Measurements from ENCODE around the gene FYN.

The FYN gene

DNA sequence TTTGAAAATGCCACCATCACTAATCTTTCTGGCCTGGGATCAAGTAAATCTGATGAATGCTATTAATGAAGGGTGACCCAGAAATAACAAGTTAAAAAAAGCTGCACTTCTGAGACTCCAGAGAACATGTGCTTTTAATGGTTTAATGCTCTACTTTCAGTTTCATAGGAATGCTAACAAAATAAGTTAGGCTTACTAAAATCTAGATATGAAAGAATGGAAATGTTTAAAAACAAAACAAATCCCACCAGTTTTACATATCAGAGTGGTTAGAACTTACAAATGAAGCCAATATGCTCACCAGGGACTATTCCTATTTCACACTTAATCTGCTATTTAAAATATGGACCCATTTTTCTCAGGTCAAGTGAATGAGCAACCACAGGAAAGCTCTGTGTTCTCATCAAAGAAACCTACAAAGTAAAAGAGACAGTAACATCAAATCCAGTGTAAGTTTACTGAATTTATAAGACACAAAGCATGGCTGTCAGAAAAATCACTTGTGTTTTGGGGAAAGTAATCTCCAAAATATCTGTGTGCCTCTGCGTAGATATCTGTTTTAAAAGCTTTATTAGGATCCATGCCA, 40.3 kb downstream of the FYN start:
- no peak for DNase-seq (ENCODE audit: low read depth in 2 of 2)

DNA sequence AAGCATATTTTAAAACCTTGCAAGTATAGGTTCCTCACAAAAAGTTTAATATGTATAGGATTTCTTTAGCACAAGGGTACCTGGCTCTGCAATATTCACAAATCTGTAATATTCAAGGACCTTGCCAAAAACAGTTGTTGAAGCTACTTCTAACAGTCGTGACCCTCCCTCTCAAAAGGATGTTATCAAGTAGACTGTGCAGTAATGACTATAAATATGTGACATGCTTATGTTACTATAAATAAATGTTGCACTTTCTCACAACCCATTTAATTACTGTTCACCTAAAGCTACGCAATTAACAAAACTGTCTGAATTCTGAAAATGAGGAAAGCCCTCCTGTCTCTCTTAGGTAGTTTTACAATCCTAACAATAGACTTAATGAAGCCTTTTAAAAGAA, 41.8 kb downstream of the FYN start:
- DNase-seq (ENCODE audit: low read depth in 2 of 2): no peak

DNA sequence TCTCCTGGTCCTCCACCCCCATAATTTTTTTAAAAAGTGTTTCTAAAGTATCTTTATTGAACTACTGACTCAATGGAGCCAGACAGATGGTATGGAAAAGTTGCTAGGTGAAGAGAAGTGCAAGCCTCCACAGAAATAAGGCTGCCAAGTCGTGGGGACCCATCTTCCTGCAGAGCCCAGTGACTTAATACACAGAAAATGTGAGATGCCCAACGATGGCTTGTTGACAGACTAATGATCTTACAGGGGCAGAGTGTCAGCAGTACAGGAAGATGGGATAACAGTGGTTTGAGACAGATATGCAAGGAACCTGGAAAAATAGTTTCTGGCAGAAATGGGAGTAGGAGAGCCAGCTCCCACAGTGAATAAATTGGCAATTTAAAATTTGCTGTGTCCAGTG, 43.3 kb downstream of the FYN start:
- DNase-seq (ENCODE audit: low read depth in 2 of 2): no peak

DNA sequence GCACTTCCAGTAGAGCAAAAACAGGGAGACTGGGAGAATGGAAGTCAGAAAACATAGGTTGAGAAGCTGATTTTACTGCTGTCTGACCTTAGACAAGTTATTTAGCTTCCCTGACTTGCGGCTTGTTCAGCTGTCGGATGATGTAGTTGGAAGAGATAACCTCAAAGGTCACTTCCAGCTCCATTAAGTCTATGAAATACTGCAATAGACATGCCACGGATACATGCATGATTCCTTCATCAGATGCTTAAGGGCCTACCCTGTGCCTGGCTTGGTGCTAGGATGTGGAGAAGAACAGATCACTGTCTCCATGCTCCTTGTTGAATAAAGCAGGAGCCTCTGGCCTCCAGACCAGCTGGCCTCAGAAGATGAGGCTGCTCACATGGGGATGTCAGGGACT, 43.7 kb downstream of the FYN start:
- DNase-seq (ENCODE audit: low read depth in 2 of 2): no peak

DNA sequence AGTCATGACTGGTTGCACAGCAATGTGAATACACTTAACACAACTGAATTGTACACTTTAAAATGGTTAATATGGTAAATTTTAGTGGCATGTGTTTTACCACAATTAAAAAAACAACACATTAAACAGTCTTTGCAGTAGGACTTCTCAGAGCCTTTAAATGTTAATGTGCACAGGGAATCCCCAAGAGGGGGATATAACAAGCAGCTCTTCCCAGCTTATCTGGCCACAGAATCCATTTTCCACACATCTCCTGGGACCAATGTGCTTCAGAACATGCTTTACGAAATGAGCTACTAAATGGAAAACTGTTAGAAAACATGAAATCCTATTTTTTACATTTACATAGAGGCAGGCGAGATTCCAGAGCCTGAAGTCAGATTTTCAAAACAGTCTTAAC, 44.4 kb downstream of the FYN start:
- no peak for DNase-seq (ENCODE audit: low read depth in 2 of 2)

DNA sequence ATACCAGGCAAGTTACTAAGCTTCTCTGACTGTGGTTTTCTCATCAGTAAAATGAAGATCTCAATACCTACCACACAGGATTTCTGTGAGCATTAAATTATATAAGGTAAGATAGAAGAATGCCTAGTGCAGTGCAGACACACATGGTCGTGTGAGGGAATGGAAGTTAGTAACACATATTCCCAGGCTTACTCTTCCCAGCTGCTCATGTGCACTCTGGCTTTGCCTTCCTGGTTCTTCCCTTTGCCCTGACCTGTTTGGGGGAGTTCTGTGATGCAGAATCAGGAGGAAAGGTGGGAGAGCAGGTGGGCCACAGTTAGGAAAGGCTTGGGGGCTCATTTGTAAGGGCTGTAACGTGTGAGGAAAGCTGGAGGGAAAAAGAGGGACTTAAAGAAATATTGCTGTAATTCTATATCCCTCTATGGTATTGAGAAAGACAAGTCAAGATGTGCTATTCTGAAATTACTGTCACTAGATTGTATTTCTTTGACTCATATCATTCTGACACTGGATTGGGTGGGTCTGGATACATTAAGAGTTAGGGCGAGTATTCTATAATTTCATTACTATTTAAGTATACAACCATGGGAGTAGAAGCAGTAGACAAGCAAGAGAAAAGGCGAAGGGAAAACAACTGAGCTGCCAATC, 47.7 kb downstream of the FYN start:
- DNase-seq (ENCODE audit: low read depth in 2 of 2): no peak

DNA sequence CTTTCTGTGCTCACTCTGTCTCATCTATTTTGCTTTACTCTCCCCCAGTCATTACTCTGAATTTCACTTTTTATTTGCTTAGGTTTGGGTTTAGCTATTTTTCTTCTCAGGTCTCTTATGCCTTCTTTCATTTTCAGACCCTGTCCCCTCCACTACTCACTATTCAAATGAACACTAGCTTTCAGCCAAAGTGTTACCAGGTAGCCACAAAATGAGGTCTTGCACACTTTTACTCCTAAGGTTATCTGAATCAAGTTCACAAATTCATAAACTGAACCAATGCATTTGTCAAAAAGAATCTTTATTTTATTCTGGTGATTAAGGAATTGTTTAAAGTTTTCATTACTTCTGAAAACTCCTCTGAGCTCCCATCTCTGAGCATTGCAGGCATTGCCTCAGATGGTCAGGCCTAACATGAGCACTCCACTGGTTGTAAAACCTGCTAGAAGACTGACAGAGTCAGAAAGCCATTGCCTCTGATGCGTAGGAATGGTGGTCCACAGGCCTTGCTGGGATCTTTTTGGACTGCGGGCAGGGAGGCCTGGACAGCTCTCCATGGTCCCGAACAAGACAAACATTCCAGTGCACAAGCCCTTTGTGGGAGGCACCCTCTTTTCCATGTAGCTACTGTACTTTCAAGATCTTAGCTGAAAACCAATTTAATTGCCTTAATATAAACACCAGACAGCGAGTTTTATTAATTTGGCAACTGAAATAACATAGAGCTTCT, 48.5 kb downstream of the FYN start:
- DNase-seq (ENCODE audit: low read depth in 2 of 2): no peak

DNA sequence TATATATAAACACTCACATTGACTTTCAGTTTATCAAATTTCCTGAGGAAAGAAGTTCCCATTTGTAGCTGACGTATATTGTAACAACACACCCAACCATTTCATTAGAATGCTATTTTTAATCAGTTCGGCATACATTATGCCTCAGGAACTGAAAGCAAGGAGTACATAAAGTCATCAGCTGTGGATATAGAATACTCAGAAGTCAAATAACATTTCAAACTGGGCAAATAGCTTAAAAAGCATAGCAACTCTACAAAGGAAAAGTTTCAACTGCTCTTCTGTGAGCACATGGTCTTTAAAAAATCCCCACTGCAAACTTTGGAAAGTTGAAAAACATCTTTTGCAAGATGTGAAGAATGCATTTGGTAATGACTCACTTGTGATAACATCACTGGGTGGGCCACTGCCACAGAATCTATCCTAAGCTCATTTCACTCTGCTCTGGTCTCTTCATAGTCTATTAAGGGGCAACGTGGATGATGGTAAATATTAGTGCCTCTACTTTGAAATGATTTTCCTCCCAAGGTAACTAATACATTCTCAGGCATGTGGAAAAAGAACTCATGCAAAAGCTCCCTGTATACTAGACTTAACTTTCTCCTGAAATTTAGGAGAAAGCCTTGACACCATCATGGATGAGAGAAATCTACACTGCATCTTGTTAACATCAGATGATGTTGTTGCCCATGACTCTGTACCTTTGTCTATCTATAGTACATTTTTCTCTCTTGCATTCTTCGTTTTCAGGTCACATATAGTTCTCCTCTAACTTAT, 49.2 kb downstream of the FYN start:
- DNase-seq (ENCODE audit: low read depth in 2 of 2): no peak

DNA sequence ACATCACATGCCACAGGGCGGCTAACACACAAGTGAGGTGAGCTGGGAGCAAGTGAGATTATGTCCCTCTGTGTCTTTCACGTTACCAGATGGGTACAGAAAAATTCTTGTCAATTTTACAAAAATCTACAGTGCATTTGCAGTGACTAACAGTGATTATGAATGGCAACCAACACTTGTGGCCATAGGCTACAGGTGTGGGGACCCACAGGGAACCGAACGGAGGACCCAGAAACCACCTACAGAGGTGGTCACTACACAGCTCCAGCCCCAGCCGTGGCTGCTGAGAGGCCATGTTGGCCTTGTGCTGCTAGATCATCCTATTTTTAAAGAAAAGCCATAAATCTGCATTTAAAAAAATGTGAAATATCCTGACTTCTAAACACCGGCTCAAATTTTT, 50.2 kb downstream of the FYN start:
- DNase-seq (ENCODE audit: low read depth in 2 of 2): no peak

DNA sequence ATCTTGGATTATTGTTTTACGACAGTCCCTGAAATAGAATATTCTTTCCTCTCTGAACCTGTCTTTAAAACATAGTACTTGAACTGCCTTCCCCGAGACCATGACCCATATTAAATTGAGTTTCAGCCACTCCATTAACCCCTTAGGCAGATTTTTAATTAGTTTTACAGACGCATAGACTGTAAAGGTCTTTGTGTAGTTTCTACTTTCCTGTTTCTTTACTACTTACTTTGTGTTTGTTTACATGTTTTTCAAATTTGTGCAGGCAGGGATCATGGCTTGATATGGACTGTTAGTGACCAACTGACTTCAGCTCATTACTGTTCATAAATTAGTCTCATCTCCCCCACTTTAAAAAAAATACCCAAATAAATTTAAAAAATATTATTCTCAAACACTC, 53.8 kb downstream of the FYN start:
- no peak for DNase-seq (ENCODE audit: low read depth in 2 of 2)

DNA sequence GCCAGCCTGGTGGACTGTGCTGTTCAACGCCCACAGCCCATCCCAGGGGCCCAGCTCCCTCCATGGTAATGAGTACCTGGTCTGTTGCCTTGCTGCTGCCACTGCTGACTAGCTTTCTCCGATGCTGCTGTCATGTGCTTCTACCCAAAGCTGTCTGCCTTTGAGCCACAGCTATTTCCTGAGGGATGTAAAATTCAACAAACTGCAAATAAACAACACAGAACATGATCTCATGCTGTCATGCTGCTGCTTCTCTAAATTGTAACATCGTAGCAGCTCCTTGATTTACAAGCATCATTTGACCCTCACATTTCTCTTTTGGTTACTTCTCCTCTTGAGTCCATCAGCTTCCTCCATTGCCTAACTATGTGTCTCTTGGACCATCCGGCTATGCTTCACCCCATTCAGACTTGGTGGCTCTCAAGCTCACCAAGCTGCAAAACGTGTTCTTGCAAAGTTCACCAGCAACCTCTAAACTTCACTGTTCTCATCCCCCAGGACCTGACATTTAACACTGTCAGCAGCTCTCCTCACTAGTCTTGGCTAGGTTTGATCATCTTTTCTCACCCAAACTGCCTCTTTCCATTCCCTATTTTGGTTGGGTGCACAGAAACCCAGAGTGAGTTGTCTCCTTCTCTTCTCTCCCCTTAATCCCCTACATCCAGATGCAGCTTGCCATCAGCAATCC, 54.6 kb downstream of the FYN start:
- DNase-seq (ENCODE audit: low read depth in 2 of 2): no peak

DNA sequence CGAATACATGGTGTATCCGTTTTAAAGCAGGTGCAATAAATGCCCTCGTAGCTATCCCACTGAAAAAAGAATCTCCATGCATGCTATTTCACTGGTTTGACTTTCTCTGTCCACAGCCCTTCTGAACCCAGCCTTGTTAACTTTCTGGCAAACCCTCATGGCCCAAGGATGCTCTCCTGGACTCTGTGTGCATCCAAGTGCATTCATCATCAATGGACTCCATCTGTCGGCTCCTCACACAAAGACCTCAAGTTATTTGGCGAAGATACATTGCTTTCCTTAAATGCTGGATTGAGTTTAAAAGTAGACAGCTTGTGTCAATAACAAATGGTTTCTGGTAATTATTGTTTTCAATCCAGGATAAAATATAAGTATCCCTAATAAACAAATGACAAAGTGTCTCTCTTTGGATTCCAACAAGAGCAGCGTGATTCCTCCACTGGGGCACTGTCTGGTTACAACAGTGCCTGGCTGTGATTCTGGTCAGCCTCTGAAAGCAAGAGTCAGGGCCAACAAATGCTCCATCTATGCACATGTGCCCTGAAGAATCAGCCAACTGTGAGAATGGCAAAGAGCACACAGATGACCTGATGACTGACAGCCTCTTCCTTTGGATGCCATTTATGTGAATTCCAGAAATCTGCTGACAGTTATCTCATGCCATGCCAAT, 55.7 kb downstream of the FYN start:
- no peak for DNase-seq (ENCODE audit: low read depth in 2 of 2)

DNA sequence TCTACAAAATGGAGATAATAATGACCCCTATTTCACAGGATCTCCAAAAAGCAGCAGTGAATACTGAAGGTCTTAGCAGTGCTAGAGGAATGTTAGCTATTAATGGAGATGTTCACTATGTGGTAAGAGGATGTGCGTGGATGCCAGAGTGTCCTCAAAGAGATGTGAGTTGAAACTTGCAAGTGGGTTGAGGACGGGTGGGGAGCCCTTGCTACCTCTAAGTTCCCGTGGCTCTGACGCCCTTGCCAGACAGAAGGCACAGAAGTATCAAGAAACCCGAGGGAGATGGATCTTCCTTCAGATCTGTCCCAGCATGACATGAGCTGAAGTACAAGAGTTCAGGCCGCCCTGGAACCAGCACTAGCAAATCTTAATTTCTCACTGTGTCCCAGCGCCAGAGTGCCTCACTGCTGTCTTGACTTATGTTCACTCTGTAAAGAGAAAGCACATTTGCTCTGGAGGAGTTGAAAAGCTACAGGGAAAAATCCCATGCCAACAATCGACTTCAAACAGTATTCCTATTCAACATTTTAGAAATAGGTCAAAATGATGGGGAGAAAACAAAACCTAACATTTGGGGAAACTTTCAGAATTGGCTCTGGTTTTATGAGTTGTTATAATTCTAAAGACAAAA, 59.5 kb downstream of the FYN start:
- no peak for DNase-seq (ENCODE audit: low read depth in 2 of 2)

DNA sequence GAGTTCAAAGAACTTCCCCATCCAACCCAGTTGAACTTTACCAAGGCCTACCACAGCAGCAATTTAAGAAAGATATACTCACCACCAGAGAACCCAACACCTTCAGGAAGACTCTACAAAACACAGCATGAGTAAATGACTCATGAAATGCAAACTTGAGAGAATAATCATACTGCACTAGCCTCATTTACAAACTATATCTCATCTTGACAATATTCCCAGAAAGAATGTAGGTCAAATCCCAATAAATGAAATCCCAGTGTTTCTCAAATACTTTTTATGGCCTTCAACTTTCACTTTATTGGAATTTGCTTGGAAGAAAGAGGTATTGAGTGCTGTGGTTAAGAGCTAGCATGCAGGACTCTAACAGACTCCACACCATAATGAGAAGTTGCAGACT, 60.0 kb downstream of the FYN start:
- DNase-seq (ENCODE audit: low read depth in 2 of 2): no peak

DNA sequence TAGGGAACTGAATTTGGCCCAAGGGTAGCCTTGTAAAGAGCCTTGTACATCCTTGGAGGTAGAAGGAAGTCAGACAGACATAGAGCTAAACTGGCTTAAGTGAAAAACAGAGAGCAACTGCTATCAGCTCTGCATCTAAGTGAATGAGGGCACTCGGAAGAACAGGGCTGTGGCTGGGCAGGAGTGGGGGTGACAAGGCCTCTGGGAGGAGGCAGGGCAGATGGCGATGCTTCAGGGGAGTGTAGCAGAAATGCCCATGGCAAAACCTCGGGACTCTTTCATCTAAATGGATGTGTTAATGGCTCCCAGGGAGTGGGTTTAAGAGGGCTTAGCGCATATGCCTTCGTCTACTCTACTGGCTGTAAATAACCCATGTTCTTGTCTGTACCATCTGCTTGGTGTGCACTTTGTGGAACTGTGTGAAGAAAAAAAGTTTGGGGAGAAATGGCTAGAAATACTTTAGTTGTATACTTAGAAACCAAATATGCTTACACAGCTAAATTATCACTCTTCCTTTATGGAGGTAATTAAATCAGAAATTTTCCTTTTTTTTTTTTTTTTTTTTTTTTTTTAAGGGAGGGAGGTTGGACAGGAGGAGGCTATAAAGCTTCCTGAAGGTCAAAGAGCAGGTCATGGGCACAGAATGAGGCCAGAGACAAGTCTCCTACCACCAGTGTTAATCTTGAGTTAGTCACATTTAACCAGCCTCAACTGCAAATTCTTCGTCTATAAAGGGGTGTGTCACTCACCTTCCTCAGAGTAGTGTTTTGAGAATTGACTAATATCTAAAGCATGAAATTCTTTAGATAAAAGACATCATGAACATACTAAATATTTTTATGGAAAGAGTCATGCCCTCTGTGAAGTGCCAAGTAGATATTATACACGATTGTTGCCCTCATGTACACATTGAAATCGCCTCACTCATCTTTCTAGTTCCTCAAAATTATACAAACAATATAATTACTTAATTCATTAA, 60.9 kb downstream of the FYN start:
- no peak for DNase-seq (ENCODE audit: low read depth in 2 of 2)

DNA sequence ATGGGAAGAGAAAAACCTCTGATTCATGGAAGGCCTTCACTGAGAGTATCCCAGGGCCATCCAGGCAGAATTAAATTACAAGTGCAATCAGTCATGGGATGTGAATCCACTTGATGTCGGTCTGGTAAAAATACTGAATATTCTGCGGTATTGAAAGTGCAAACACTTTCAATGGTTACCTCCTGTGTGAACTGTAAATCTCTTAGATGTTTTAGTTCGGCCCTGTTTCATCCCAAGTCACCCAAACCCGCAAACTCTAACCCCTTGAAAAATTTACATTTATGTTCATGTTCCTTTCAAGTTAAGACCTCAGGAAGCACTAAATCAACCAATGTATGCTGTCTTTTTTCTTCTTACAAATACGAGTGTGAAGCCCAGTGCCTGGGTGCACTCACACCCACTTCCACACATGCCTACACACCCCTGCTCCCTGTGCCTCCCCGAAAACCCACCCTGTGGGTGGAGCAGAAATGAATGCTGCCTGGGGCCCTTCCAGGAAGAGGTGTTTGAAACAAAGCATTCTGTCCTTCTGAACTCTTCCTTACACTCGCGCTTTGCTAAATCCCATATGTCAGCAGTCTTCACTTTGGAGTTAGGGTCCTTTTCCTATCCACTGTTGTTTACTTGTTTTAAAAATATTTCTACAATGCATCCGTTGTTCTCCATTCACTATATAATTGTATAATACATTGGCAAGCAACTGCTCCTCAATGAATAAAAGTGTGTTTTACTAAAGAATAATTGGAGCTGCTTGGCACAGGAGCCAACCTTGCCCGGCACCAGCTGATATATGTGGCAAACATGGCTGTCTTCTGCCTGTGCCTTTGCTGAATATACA, 62.7 kb downstream of the FYN start:
- DNase-seq (ENCODE audit: low read depth in 2 of 2): no peak

DNA sequence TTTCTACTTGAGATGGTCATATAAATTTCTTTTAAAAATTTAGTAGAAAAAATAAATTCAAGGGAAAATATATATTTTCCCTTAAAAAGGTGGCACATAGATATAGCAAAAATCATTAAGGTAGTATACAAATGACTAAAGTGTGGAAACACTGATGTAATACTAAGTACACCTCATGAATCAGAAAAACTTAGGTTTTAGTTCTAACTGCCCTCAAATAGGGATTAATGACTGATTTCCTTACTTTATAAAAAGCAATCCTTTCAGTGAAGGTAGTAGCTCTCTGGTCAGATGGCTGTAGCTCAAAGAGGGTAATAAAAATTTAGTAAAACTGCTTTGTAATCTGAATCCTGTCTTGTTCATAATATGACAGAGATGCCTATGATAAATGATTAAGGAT, 63.5 kb downstream of the FYN start:
- no peak for DNase-seq (ENCODE audit: low read depth in 2 of 2)

DNA sequence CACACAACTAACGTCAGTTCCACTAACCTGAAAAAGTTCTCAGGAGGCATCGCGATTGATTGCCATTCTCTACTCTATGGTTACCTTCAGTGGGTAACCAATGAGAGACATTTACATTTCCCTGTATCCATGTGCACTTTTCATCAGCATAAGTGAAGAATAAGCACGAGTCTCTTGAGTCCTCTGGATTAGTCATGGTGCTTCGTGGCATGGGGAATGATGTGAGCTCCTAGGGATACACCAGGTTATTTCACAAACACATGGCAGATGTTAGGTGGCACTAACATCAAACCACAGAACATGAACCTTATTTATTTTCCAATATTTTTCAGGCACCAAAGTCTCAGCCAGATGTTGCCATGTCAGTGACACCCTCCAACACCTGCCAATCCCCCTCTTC, 64.0 kb downstream of the FYN start:
- no peak for DNase-seq (ENCODE audit: low read depth in 2 of 2)

DNA sequence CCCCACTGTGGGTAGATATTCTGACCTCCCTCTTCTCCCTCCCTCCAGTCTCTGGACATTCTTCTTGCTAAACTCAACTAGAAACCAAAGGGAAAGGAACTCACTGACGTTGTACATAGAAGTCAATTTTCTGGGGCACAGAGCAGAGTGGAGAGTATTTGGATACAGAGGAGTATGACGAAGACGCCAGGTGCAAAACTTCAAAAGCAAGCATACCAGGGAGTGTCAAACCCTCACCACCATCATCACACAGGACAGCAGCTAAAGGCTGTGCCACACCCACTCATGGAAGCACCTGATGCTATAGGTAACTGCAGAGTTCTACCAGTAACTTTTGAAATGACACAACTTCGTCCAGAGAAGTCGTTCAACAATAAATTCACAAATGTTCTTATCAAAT, 64.8 kb downstream of the FYN start:
- DNase-seq (ENCODE audit: low read depth in 2 of 2): no peak

Measured in stimulated activated CD4-positive, alpha-beta T cell treated with anti-CD3 and anti-CD28 coated beads, Interleukin-4, amount 100 ng/mL, for 48 hours (primary cell).